Nephron progenitor cell (in vitro differentiated cells): ENCODE results near the gene KCNA5.

ENCODE experiments used
- DNase-seq: peaks from one replicate; pipeline ENCODE4 v3.0.0; 2021
- H3K27ac Mint-ChIP-seq: 2 replicates; pipeline ENCODE4 v1.8.0; 2021; ENCODE audit warnings: mild to moderate bottlenecking, moderate library complexity, mixed read lengths
- H3K27me3 Mint-ChIP-seq: 2 replicates; pipeline ENCODE4 v1.8.0; 2021; ENCODE audit warnings: mild to moderate bottlenecking, low read depth, mixed read lengths; ENCODE audit not compliant: poor library complexity
- H3K36me3 Mint-ChIP-seq: 2 replicates; pipeline ENCODE4 v1.8.0; 2021; ENCODE audit warnings: low read depth, mixed read lengths
- H3K4me1 Mint-ChIP-seq: 2 replicates; pipeline ENCODE4 v1.8.0; 2021; ENCODE audit warnings: mixed read lengths
- H3K4me3 Mint-ChIP-seq: 2 replicates; pipeline ENCODE4 v1.8.0; 2021; ENCODE audit warnings: mild to moderate bottlenecking, moderate library complexity, mixed read lengths
- H3K9me3 Mint-ChIP-seq: 2 replicates; pipeline ENCODE4 v1.8.0; 2021; ENCODE audit warnings: mild to moderate bottlenecking, moderate library complexity, mixed read lengths
- CTCF ChIP-seq: fragments of 200-600 bp; sonication (generic); IDR thresholded peaks from 2 replicates; pipeline ENCODE4 v1.5.0; 2021; ENCODE audit warnings: antibody characterized with exemption

Gene KCNA5

GRCh38 chr12:5073054-5073453, 29.4 kb downstream of the KCNA5 start:
- Mint-ChIP-seq H3K27ac (no peak overlapping the region), H3K9me3 (no peaks in the 10 kb centered on the region), H3K36me3 (no peaks in the 10 kb centered on the region), H3K27me3 (peaks cover 26% of the 10 kb centered on the region), H3K4me3 (no peak overlapping the region), H3K4me1 (peaks cover 22% of the 10 kb centered on the region)
- TF ChIP-seq CTCF = no peak
- no peak for DNase-seq

- peak; percentile 28 for DNase-seq
- no peak overlapping the region for H3K4me3 Mint-ChIP-seq
Observed at GRCh38 chr12:5073853-5074252, 30.2 kb downstream of the KCNA5 start.

GRCh38 chr12:5076761-5077160, 33.1 kb downstream of the KCNA5 start:
- Mint-ChIP-seq H3K9me3 (no peaks in the 10 kb centered on the region), H3K4me1 (peaks cover 45% of the 10 kb centered on the region), H3K4me3 (no peak overlapping the region), H3K27ac (peak overlapping the region; percentile 19), H3K27me3 (peaks cover 22% of the 10 kb centered on the region), H3K36me3 (no peaks in the 10 kb centered on the region)
- DNase-seq = no peak
- no peak for TF ChIP-seq CTCF

More at GRCh38 chr12:5073853-5074252, 30.2 kb downstream of the KCNA5 start:
- no peak for TF ChIP-seq CTCF
- Mint-ChIP-seq H3K4me1 (peaks cover 30% of the 10 kb centered on the region), H3K36me3 (no peaks in the 10 kb centered on the region), H3K9me3 (no peaks in the 10 kb centered on the region), H3K27ac (no peak overlapping the region), H3K27me3 (peaks cover 23% of the 10 kb centered on the region)

- TF ChIP-seq CTCF = no peak
- Mint-ChIP-seq H3K27me3 (peaks cover 19% of the 10 kb centered on the region), H3K4me3 (no peak overlapping the region), H3K36me3 (no peaks in the 10 kb centered on the region), H3K9me3 (no peaks in the 10 kb centered on the region), H3K27ac (no peak overlapping the region), H3K4me1 (peaks cover 40% of the 10 kb centered on the region)
- DNase-seq = peak; percentile 23
Observed at GRCh38 chr12:5078423-5078822, 34.7 kb downstream of the KCNA5 start.

GRCh38 chr12:5081016-5081415, 37.3 kb downstream of the KCNA5 start:
- no peak overlapping the region for H3K4me3 Mint-ChIP-seq
- TF ChIP-seq CTCF = no peak
- no peaks in the 10 kb centered on the region for H3K9me3 Mint-ChIP-seq
- H3K36me3 Mint-ChIP-seq = no peaks in the 10 kb centered on the region
- peak; percentile 37 for DNase-seq
- H3K27ac Mint-ChIP-seq = no peak overlapping the region
- peaks cover 40% of the 10 kb centered on the region for H3K4me1 Mint-ChIP-seq
- H3K27me3 Mint-ChIP-seq = peaks cover 29% of the 10 kb centered on the region

GRCh38 chr12:5083955-5084849, 40.5 kb downstream of the KCNA5 start:
- H3K36me3 Mint-ChIP-seq = no peaks in the 10 kb centered on the region
- H3K4me1 Mint-ChIP-seq = peaks cover 16% of the 10 kb centered on the region
- no peak overlapping the region for H3K27ac Mint-ChIP-seq
- peak; percentile 74 for TF ChIP-seq CTCF
- no peaks in the 10 kb centered on the region for H3K9me3 Mint-ChIP-seq
- peak; percentile 54 for DNase-seq
- H3K27me3 Mint-ChIP-seq = peaks cover 26% of the 10 kb centered on the region
- no peak overlapping the region for H3K4me3 Mint-ChIP-seq
